Measurements from ENCODE around the gene SMAD7.

DNA sequence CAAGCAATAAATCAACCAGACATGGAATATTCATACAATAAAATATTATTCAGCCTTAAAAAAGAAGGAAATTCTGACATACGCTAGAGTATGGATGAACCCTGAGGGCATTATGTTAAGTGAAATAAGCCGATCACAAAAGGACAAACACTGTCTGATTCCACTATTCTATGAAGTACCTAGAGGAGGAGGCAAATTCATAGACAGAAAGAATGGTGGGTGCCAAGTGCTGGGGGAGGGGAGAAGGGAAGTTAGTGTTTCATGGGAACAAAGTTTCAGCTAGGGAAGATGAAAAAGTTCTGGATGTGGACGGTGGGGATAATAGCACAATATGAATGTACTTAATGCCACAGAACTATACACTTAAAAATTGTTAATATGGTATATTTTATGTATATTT is 19.8 kb downstream of the SMAD7 start:
- TF ChIP-seq, protein P1, sequence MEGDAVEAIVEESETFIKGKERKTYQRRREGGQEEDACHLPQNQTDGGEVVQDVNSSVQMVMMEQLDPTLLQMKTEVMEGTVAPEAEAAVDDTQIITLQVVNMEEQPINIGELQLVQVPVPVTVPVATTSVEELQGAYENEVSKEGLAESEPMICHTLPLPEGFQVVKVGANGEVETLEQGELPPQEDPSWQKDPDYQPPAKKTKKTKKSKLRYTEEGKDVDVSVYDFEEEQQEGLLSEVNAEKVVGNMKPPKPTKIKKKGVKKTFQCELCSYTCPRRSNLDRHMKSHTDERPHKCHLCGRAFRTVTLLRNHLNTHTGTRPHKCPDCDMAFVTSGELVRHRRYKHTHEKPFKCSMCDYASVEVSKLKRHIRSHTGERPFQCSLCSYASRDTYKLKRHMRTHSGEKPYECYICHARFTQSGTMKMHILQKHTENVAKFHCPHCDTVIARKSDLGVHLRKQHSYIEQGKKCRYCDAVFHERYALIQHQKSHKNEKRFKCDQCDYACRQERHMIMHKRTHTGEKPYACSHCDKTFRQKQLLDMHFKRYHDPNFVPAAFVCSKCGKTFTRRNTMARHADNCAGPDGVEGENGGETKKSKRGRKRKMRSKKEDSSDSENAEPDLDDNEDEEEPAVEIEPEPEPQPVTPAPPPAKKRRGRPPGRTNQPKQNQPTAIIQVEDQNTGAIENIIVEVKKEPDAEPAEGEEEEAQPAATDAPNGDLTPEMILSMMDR (conservative IDR thresholded peaks at IDR 0.05; ENCODE audit: low read depth in 2 of 2): no peak
- TF ChIP-seq CREB1 (CRISPR knock-in tag; IDR thresholded peaks at IDR 0.05; ENCODE audit: low read depth) (no peak), POLR2AphosphoS5 (IDR thresholded peaks at IDR 0.05; ENCODE audit: low read depth) (no peak), JUNB (IDR thresholded peaks at IDR 0.05; ENCODE audit: unreplicated experiment) (no peak), STAT1 (IDR thresholded peaks at IDR 0.05; ENCODE audit: unreplicated experiment) (no peak), EZH2 (IDR thresholded peaks at IDR 0.05; ENCODE audit: low read depth, unreplicated experiment) (no peak), EZH2phosphoT487 (IDR thresholded peaks at IDR 0.05; ENCODE audit: unreplicated experiment) (no peak), ZNF114 (CRISPR knock-in tag; IDR thresholded peaks at IDR 0.05) (no peak), NANOG (IDR thresholded peaks at IDR 0.05; ENCODE audit: borderline replicate concordance) (no peak), ZNF331 (CRISPR knock-in tag; IDR thresholded peaks at IDR 0.05; ENCODE audit: low read depth) (no peak)
- TF ChIP-seq, protein P2, sequence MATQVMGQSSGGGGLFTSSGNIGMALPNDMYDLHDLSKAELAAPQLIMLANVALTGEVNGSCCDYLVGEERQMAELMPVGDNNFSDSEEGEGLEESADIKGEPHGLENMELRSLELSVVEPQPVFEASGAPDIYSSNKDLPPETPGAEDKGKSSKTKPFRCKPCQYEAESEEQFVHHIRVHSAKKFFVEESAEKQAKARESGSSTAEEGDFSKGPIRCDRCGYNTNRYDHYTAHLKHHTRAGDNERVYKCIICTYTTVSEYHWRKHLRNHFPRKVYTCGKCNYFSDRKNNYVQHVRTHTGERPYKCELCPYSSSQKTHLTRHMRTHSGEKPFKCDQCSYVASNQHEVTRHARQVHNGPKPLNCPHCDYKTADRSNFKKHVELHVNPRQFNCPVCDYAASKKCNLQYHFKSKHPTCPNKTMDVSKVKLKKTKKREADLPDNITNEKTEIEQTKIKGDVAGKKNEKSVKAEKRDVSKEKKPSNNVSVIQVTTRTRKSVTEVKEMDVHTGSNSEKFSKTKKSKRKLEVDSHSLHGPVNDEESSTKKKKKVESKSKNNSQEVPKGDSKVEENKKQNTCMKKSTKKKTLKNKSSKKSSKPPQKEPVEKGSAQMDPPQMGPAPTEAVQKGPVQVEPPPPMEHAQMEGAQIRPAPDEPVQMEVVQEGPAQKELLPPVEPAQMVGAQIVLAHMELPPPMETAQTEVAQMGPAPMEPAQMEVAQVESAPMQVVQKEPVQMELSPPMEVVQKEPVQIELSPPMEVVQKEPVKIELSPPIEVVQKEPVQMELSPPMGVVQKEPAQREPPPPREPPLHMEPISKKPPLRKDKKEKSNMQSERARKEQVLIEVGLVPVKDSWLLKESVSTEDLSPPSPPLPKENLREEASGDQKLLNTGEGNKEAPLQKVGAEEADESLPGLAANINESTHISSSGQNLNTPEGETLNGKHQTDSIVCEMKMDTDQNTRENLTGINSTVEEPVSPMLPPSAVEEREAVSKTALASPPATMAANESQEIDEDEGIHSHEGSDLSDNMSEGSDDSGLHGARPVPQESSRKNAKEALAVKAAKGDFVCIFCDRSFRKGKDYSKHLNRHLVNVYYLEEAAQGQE (IDR thresholded peaks at IDR 0.05; ENCODE audit: unreplicated experiment): no peak
